HEK293 (cell line): ENCODE data around the gene FARSA.
A peak's percentile ranks its signal among the peaks of the same experiment; 100 is the strongest.

Experiments used
- CTCF ChIA-PET: fragments of 350-600 bp; formaldehyde crosslinking; extraction: SDS; loops from one replicate; lab custom pipeline; 2021; ENCODE audit warnings: antibody characterized with exemption; lab: Yijun Ruan, JAX
- POLR2A ChIA-PET: fragments of 300-600 bp; formaldehyde crosslinking; extraction: SDS; loops from one replicate; lab custom pipeline; 2020; ENCODE audit warnings: antibody characterized with exemption, inconsistent platforms; lab: Yijun Ruan, JAX
- H3K27ac ChIP-seq: fragments of 200-500 bp; sonication (Bioruptor generic); 2 replicates; pipeline ENCODE4 v1.5.1; 2014; ENCODE audit warnings: low read depth, low read length, control low read depth, inconsistent platforms; ENCODE audit errors: extremely low read depth
- H3K36me3 ChIP-seq, 2 experiments: fragments of 200-500 bp in 1 of 2; sonication (Bioruptor generic) in 1 of 2; 1 replicate in 1 of 2; 2 replicates in 1 of 2; pipeline ENCODE4 v1.5.1; 2014 to 2017; ENCODE audit warnings: inconsistent platforms in 2 of 2, low read length in 2 of 2; ENCODE audit not compliant: control insufficient read depth in 2 of 2, insufficient read depth in 1 of 2
- H3K4me1 ChIP-seq: fragments of 200-500 bp; sonication (Bioruptor generic); 2 replicates; pipeline ENCODE4 v1.5.1; 2014; ENCODE audit warnings: mild to moderate bottlenecking, low read length, inconsistent platforms; ENCODE audit not compliant: control insufficient read depth, insufficient read depth
- H3K4me3 ChIP-seq: 2 replicates; pipeline ENCODE4 v1.5.1; 2011; ENCODE audit warnings: low read depth, mild to moderate bottlenecking, control low read depth, low read length, moderate library complexity
- H3K9me3 ChIP-seq: fragments of 200-500 bp; sonication (Bioruptor generic); 2 replicates; pipeline ENCODE4 v1.5.1; 2014; ENCODE audit warnings: low read depth, low read length, inconsistent platforms; ENCODE audit not compliant: control insufficient read depth, insufficient read depth
- EGR2 ChIP-seq: fragments of 450-650 bp; formaldehyde crosslinking; IDR thresholded peaks from 2 replicates; pipeline ENCODE4 v1.5.1; 2016; ENCODE audit warnings: low read depth, missing biosample characterization, missing genetic modification characterization
- GLI2 ChIP-seq: fragments of 450-650 bp; formaldehyde crosslinking; IDR thresholded peaks from 2 replicates; pipeline ENCODE4; 2017; ENCODE audit warnings: missing biosample characterization, missing genetic modification characterization, low read depth, borderline replicate concordance
- KLF10 ChIP-seq: fragments of 450-650 bp; IDR thresholded peaks from 2 replicates; pipeline ENCODE4 v1.5.1; 2018; ENCODE audit warnings: missing biosample characterization, mild to moderate bottlenecking, missing genetic modification characterization
- PRDM1 ChIP-seq: fragments of 450-650 bp; formaldehyde crosslinking; IDR thresholded peaks from 2 replicates; pipeline ENCODE4; 2016; ENCODE audit warnings: missing biosample characterization, missing genetic modification characterization
- PRDM2 ChIP-seq: fragments of 450-650 bp; formaldehyde crosslinking; IDR thresholded peaks from 2 replicates; pipeline ENCODE4 v1.5.1; 2016; ENCODE audit warnings: missing biosample characterization, missing genetic modification characterization, borderline replicate concordance
- REST ChIP-seq: fragments of 450-650 bp; formaldehyde crosslinking; IDR thresholded peaks from 2 replicates; pipeline ENCODE4 v1.5.1; 2016; ENCODE audit warnings: missing biosample characterization, missing genetic modification characterization
- TCF7L2 ChIP-seq: IDR thresholded peaks from 2 replicates; pipeline ENCODE4 v1.6.1; 2011; ENCODE audit warnings: low read depth, mild to moderate bottlenecking, inconsistent platforms, low read length, moderate library complexity, borderline replicate concordance
- ZBTB49 ChIP-seq: fragments of 450-650 bp; formaldehyde crosslinking; IDR thresholded peaks from 2 replicates; pipeline ENCODE4 v1.5.1; 2016; ENCODE audit warnings: missing biosample characterization, missing genetic modification characterization, low read depth
- ZFHX2 ChIP-seq: fragments of 450-650 bp; formaldehyde crosslinking; conservative IDR thresholded peaks from 2 replicates; pipeline ENCODE4 v1.5.1; 2016; ENCODE audit warnings: missing biosample characterization, missing genetic modification characterization
- ZNF140 ChIP-seq: fragments of 450-650 bp; formaldehyde crosslinking; IDR thresholded peaks from 2 replicates; pipeline ENCODE4 v1.5.1; 2016; ENCODE audit warnings: missing biosample characterization, missing genetic modification characterization
- ZNF169 ChIP-seq: fragments of 450-650 bp; formaldehyde crosslinking; IDR thresholded peaks from 2 replicates; pipeline ENCODE4 v1.5.1; 2016; ENCODE audit warnings: missing biosample characterization, missing genetic modification characterization
- ZNF362 ChIP-seq: fragments of 450-650 bp; formaldehyde crosslinking; IDR thresholded peaks from 2 replicates; pipeline ENCODE4 v1.5.1; 2016; ENCODE audit warnings: missing biosample characterization, missing genetic modification characterization
- ZNF366 ChIP-seq: fragments of 450-650 bp; formaldehyde crosslinking; conservative IDR thresholded peaks from 2 replicates; pipeline ENCODE4 v1.5.1; 2016; ENCODE audit warnings: missing biosample characterization, missing genetic modification characterization
- ZNF473 ChIP-seq: fragments of 450-650 bp; formaldehyde crosslinking; IDR thresholded peaks from 2 replicates; pipeline ENCODE4 v1.5.1; 2017; ENCODE audit warnings: missing biosample characterization, missing genetic modification characterization
- ZNF513 ChIP-seq: fragments of 450-650 bp; IDR thresholded peaks from 2 replicates; pipeline ENCODE4 v1.5.1; 2018; ENCODE audit warnings: missing biosample characterization, missing genetic modification characterization
- ZNF529 ChIP-seq: fragments of 450-650 bp; formaldehyde crosslinking; IDR thresholded peaks from 2 replicates; pipeline ENCODE4 v1.5.1; 2017; ENCODE audit warnings: missing genetic modification characterization, missing biosample characterization; ENCODE audit not compliant: insufficient replicate concordance
- ZNF544 ChIP-seq: fragments of 450-650 bp; formaldehyde crosslinking; IDR thresholded peaks from 2 replicates; pipeline ENCODE4 v1.5.0; 2017; ENCODE audit warnings: missing biosample characterization, missing genetic modification characterization
- ZNF747 ChIP-seq: fragments of 450-650 bp; formaldehyde crosslinking; IDR thresholded peaks from 2 replicates; pipeline ENCODE4 v1.5.1; 2016; ENCODE audit warnings: missing biosample characterization, missing genetic modification characterization
- ZNF76 ChIP-seq: fragments of 450-650 bp; formaldehyde crosslinking; IDR thresholded peaks from 2 replicates; pipeline ENCODE4; 2016; ENCODE audit warnings: low read depth, missing biosample characterization, missing genetic modification characterization, borderline replicate concordance

FARSA gene

GRCh38 chr19:12973236-12973635, 39.7 kb upstream of the FARSA start (continued):
- TF ChIP-seq REST: no peak
- no peak for TF ChIP-seq TCF7L2
- no peak for TF ChIP-seq PRDM2 (tag by site-specific recombination)
- TF ChIP-seq ZBTB49 (tag by site-specific recombination): no peak
- no peak for TF ChIP-seq ZNF544 (tag by site-specific recombination)
- TF ChIP-seq GLI2 (tag by site-specific recombination): no peak
- TF ChIP-seq ZNF140: no peak

- H3K9me3 ChIP-seq: no peaks in the 10 kb centered on the region
- POLR2A ChIA-PET: interaction anchor here (0.6 kb wide), 1 partner anchor 38 kb away, joined by 5 read pairs; no protein-coding TSS in a partner anchor
- H3K4me1 ChIP-seq: no peaks in the 10 kb centered on the region
- no peak overlapping the region for H3K27ac ChIP-seq
- no peaks in the 10 kb centered on the region for H3K36me3 ChIP-seq
- CTCF ChIA-PET: interaction anchor here (0.6 kb wide), 1 partner anchor 159 kb away, joined by 3 read pairs; no protein-coding TSS in a partner anchor
- no peak overlapping the region for H3K4me3 ChIP-seq
- TF ChIP-seq ZNF513 (tag by site-specific recombination) (no peak), ZNF473 (tag by site-specific recombination) (no peak), EGR2 (tag by site-specific recombination) (peak; percentile 70), PRDM1 (peak; percentile 97), KLF10 (no peak), ZNF747 (tag by site-specific recombination) (no peak), ZNF76 (tag by site-specific recombination) (no peak), ZNF169 (tag by site-specific recombination) (no peak), ZNF529 (no peak), ZNF362 (tag by site-specific recombination) (no peak), ZFHX2 (tag by site-specific recombination) (peak; percentile 44; the same call in 1 of the 2 replicates), ZNF140 (no peak), ZNF366 (tag by site-specific recombination) (peak; percentile 93)
Measured at GRCh38 chr19:12970070-12970820, 36.7 kb upstream of the FARSA start.
